ENCODE data around the gene PRKD2. TPM values are rescaled to one million over a fixed set of nuclear protein-coding genes. Genes with fewer than 3 reads are reported as not detected.

The PRKD2 gene
- total and polyA plus RNA-seq, 10 of the 15 experiments (the other 5 are each of a cell fraction or from before 2014, with no cell fraction given): 2.3 to 98.8 (median 32.9) TPM

MicroRNAs encoded within 50 kb of the gene (microRNA counts, 767-probe panel; counts per million panel counts)
- 2,397 counts per million, percentile 82 among the panel's probes with 10 or more counts for microRNA hsa-miR-320e

Small RNA genes lying within 50 kb of the gene (microRNA-seq; reads per million reads assigned to microRNA genes)
- 1.5 reads per million for gene MIR320E

Small RNA genes lying within 50 kb of the gene (small RNA-seq; reads per million reads assigned to genes)
- gene MIR320E: not detected
- not detected for gene RF00019
- not detected for gene RN7SL364P

Other genes with a start within 250 kb of the PRKD2 start
Only the 7 nearest of the 11 such genes appear.
- 177 and 178 TPM in 2 replicates for gene CALM3, start 115.8 kb downstream of the PRKD2 start, total RNA-seq (2014; rRNA removed)
- 197 and 205 TPM in 2 replicates for gene CALM3, start 115.8 kb downstream of the PRKD2 start, total RNA-seq (2014; rRNA removed; fragmentation: Illumina TruSeq; extraction: Trizol)
- 371 and 375 TPM in 2 replicates for gene CALM3, start 115.8 kb downstream of the PRKD2 start, total RNA-seq (2021)
- gene CALM3, start 115.8 kb downstream of the PRKD2 start, polyA plus RNA-seq (2011; rRNA removed): 733 and 849 TPM in 2 replicates
- 338 and 393 TPM in 2 replicates for gene CALM3, start 115.8 kb downstream of the PRKD2 start, polyA plus RNA-seq (2014; fragmentation: Illumina TruSeq; extraction: Trizol)
- 100 to 1,000 TPM; 164 to 202 TPM for gene CALM3, start 115.8 kb downstream of the PRKD2 start, polyA plus RNA-seq (2014; fragmentation: Nextera tagmentation; extraction: Ambion mirVana)
- gene CALM3, start 115.8 kb downstream of the PRKD2 start, polyA plus RNA-seq (2014; rRNA removed): 346 and 407 TPM in 2 replicates
- 100 to 1,000 TPM; 349 to 375 TPM for gene CALM3, start 115.8 kb downstream of the PRKD2 start, polyA plus RNA-seq (2016; fragmentation: Nextera tagmentation; extraction: Ambion mirVana)
- 16.3 and 16.7 TPM in 2 replicates for gene PTGIR, start 92.0 kb downstream of the PRKD2 start, total RNA-seq (2014; rRNA removed)
- gene PTGIR, start 92.0 kb downstream of the PRKD2 start, total RNA-seq (2014; rRNA removed; fragmentation: Illumina TruSeq; extraction: Trizol): 5.4 and 6.5 TPM in 2 replicates
- 14.7 and 17.9 TPM in 2 replicates for gene PTGIR, start 92.0 kb downstream of the PRKD2 start, total RNA-seq (2021)
- gene PTGIR, start 92.0 kb downstream of the PRKD2 start, polyA plus RNA-seq (2011; rRNA removed): 9.9 and 15.2 TPM in 2 replicates
- 3.9 and 6.7 TPM in 2 replicates for gene PTGIR, start 92.0 kb downstream of the PRKD2 start, polyA plus RNA-seq (2014; fragmentation: Illumina TruSeq; extraction: Trizol)
- 1 to 10 TPM in 1 of 2 experiments, under 1 TPM in 1; 0.34 to 1.5 TPM for gene PTGIR, start 92.0 kb downstream of the PRKD2 start, polyA plus RNA-seq (2014; fragmentation: Nextera tagmentation; extraction: Ambion mirVana)
- 25.8 and 29.1 TPM in 2 replicates for gene PTGIR, start 92.0 kb downstream of the PRKD2 start, polyA plus RNA-seq (2014; rRNA removed)
- gene PTGIR, start 92.0 kb downstream of the PRKD2 start, polyA plus RNA-seq (2016; fragmentation: Nextera tagmentation; extraction: Ambion mirVana): 10 to 100 TPM in 1 of 2 experiments, 1 to 10 TPM in 1; 9.7 to 10.1 TPM
- gene GNG8, start 80.9 kb downstream of the PRKD2 start, total RNA-seq (2014; rRNA removed): not detected in 2 replicates
- not detected in 2 replicates for gene GNG8, start 80.9 kb downstream of the PRKD2 start, total RNA-seq (2014; rRNA removed; fragmentation: Illumina TruSeq; extraction: Trizol)
- not detected in 2 replicates for gene GNG8, start 80.9 kb downstream of the PRKD2 start, total RNA-seq (2021)
- 1.2 TPM in 1 of 2 replicates, not detected in the other for gene GNG8, start 80.9 kb downstream of the PRKD2 start, polyA plus RNA-seq (2011; rRNA removed)
- not detected in 2 replicates for gene GNG8, start 80.9 kb downstream of the PRKD2 start, polyA plus RNA-seq (2014; fragmentation: Illumina TruSeq; extraction: Trizol)
- gene GNG8, start 80.9 kb downstream of the PRKD2 start, polyA plus RNA-seq (2014; fragmentation: Nextera tagmentation; extraction: Ambion mirVana): 1 to 10 TPM; 4.1 to 6.6 TPM
- not detected in 2 replicates for gene GNG8, start 80.9 kb downstream of the PRKD2 start, polyA plus RNA-seq (2014; rRNA removed)
- gene GNG8, start 80.9 kb downstream of the PRKD2 start, polyA plus RNA-seq (2016; fragmentation: Nextera tagmentation; extraction: Ambion mirVana): 1 to 10 TPM in 1 of 2 experiments, not detected in 1; 1.3 TPM
- gene DACT3, start 55.9 kb downstream of the PRKD2 start, total RNA-seq (2014; rRNA removed): 0.27 and 0.62 TPM in 2 replicates
- 0.23 and 0.27 TPM in 2 replicates for gene DACT3, start 55.9 kb downstream of the PRKD2 start, total RNA-seq (2014; rRNA removed; fragmentation: Illumina TruSeq; extraction: Trizol)
- 0.64 and 0.74 TPM in 2 replicates for gene DACT3, start 55.9 kb downstream of the PRKD2 start, total RNA-seq (2021)
- 2.4 and 2.5 TPM in 2 replicates for gene DACT3, start 55.9 kb downstream of the PRKD2 start, polyA plus RNA-seq (2011; rRNA removed)
- gene DACT3, start 55.9 kb downstream of the PRKD2 start, polyA plus RNA-seq (2014; fragmentation: Illumina TruSeq; extraction: Trizol): 0.35 and 0.76 TPM in 2 replicates
- under 1 TPM; 0.11 to 0.16 TPM for gene DACT3, start 55.9 kb downstream of the PRKD2 start, polyA plus RNA-seq (2014; fragmentation: Nextera tagmentation; extraction: Ambion mirVana)
- 0.46 and 0.47 TPM in 2 replicates for gene DACT3, start 55.9 kb downstream of the PRKD2 start, polyA plus RNA-seq (2014; rRNA removed)
- under 1 TPM in 1 of 2 experiments, not detected in 1; 0.05 TPM for gene DACT3, start 55.9 kb downstream of the PRKD2 start, polyA plus RNA-seq (2016; fragmentation: Nextera tagmentation; extraction: Ambion mirVana)
- 7.9 and 10.1 TPM in 2 replicates for gene FKRP, start 28.9 kb upstream of the PRKD2 start, total RNA-seq (2014; rRNA removed)
- 5.8 and 6.9 TPM in 2 replicates for gene FKRP, start 28.9 kb upstream of the PRKD2 start, total RNA-seq (2014; rRNA removed; fragmentation: Illumina TruSeq; extraction: Trizol)
- 13.0 and 13.3 TPM in 2 replicates for gene FKRP, start 28.9 kb upstream of the PRKD2 start, total RNA-seq (2021)
- gene FKRP, start 28.9 kb upstream of the PRKD2 start, polyA plus RNA-seq (2011; rRNA removed): 3.3 and 4.2 TPM in 2 replicates
- gene FKRP, start 28.9 kb upstream of the PRKD2 start, polyA plus RNA-seq (2014; fragmentation: Illumina TruSeq; extraction: Trizol): 8.0 and 8.7 TPM in 2 replicates
- gene FKRP, start 28.9 kb upstream of the PRKD2 start, polyA plus RNA-seq (2014; fragmentation: Nextera tagmentation; extraction: Ambion mirVana): 1 to 10 TPM; 1.3 to 1.8 TPM
- 14.1 and 14.2 TPM in 2 replicates for gene FKRP, start 28.9 kb upstream of the PRKD2 start, polyA plus RNA-seq (2014; rRNA removed)
- gene FKRP, start 28.9 kb upstream of the PRKD2 start, polyA plus RNA-seq (2016; fragmentation: Nextera tagmentation; extraction: Ambion mirVana): 1 to 10 TPM; 6.7 to 8.8 TPM
- 51.1 and 54.8 TPM in 2 replicates for gene STRN4, start 29.3 kb upstream of the PRKD2 start, total RNA-seq (2014; rRNA removed)
- 17.5 and 18.9 TPM in 2 replicates for gene STRN4, start 29.3 kb upstream of the PRKD2 start, total RNA-seq (2014; rRNA removed; fragmentation: Illumina TruSeq; extraction: Trizol)
- gene STRN4, start 29.3 kb upstream of the PRKD2 start, total RNA-seq (2021): 55.0 and 56.1 TPM in 2 replicates
- gene STRN4, start 29.3 kb upstream of the PRKD2 start, polyA plus RNA-seq (2011; rRNA removed): 19.7 and 26.1 TPM in 2 replicates
- gene STRN4, start 29.3 kb upstream of the PRKD2 start, polyA plus RNA-seq (2014; fragmentation: Illumina TruSeq; extraction: Trizol): 4.5 and 16.0 TPM in 2 replicates
- 1 to 10 TPM in 1 of 2 experiments, under 1 TPM in 1; 0.42 to 1.6 TPM for gene STRN4, start 29.3 kb upstream of the PRKD2 start, polyA plus RNA-seq (2014; fragmentation: Nextera tagmentation; extraction: Ambion mirVana)
- 62.8 and 65.4 TPM in 2 replicates for gene STRN4, start 29.3 kb upstream of the PRKD2 start, polyA plus RNA-seq (2014; rRNA removed)
- gene STRN4, start 29.3 kb upstream of the PRKD2 start, polyA plus RNA-seq (2016; fragmentation: Nextera tagmentation; extraction: Ambion mirVana): 10 to 100 TPM in 1 of 2 experiments, 1 to 10 TPM in 1; 6.6 to 27.9 TPM
- gene SLC1A5, start 71.5 kb upstream of the PRKD2 start, total RNA-seq (2014; rRNA removed): 73.7 and 76.6 TPM in 2 replicates
- 35.8 and 36.2 TPM in 2 replicates for gene SLC1A5, start 71.5 kb upstream of the PRKD2 start, total RNA-seq (2014; rRNA removed; fragmentation: Illumina TruSeq; extraction: Trizol)
- 109 and 112 TPM in 2 replicates for gene SLC1A5, start 71.5 kb upstream of the PRKD2 start, total RNA-seq (2021)
- 22.1 and 60.9 TPM in 2 replicates for gene SLC1A5, start 71.5 kb upstream of the PRKD2 start, polyA plus RNA-seq (2011; rRNA removed)
- 29.2 and 53.2 TPM in 2 replicates for gene SLC1A5, start 71.5 kb upstream of the PRKD2 start, polyA plus RNA-seq (2014; fragmentation: Illumina TruSeq; extraction: Trizol)
- 10 to 100 TPM in 1 of 2 experiments, 1 to 10 TPM in 1; 9.1 to 16.3 TPM for gene SLC1A5, start 71.5 kb upstream of the PRKD2 start, polyA plus RNA-seq (2014; fragmentation: Nextera tagmentation; extraction: Ambion mirVana)
- 60.9 and 68.9 TPM in 2 replicates for gene SLC1A5, start 71.5 kb upstream of the PRKD2 start, polyA plus RNA-seq (2014; rRNA removed)
- 100 to 1,000 TPM; 116 to 129 TPM for gene SLC1A5, start 71.5 kb upstream of the PRKD2 start, polyA plus RNA-seq (2016; fragmentation: Nextera tagmentation; extraction: Ambion mirVana)

Data from GM12878 (cell line).